Erythroblast (primary cell): ENCODE data around the gene PHF20.

Experiments
- GATA1 ChIP-seq: IDR thresholded peaks from 2 replicates; pipeline ENCODE4 v1.6.1; 2011; ENCODE audit warnings: low read depth, mild to moderate bottlenecking, control low read depth, low read length, moderate library complexity
- POLR2A ChIP-seq: IDR thresholded peaks from 2 replicates; pipeline ENCODE4 v1.6.1; 2011; ENCODE audit warnings: mild to moderate bottlenecking, low read length

DNA sequence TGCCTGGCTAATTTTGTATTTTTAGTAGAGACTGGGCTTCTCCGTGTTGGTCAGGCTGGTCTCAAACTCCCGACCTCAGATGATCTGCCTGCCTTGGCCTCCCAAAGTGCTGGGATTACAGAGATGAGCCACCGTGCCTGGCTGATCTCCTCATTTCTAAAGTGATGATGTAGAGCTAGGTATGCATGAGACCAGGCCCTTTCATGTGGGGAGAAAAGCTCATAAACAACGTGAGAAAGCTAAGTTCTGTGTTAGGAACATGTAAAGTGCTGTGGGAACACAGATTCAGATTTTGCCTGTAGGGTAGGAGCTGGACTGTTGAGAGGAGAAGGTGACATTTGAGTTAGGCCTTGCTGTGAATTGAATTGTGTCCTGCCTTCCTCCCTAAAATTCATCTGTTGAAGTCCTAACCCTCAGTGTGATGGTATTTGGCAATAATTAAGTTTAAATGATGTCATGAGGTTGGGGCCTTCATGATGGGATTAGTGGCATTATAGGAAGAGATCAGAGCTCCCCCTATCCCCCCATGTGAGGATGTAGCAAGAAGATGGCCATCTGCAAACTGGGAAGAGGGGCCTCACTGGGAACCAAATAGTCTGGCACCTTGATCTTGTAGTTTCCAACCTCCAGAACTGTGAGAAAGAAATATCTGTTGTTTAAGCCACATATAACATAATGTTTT is 133.3 kb downstream of the PHF20 start:
- TF ChIP-seq POLR2A = no peak
- TF ChIP-seq GATA1 = no peak
